ENCODE data around the gene BCKDK. TPM values are rescaled to one million over a fixed set of nuclear protein-coding genes. Genes with fewer than 3 reads are reported as not detected.
A peak's percentile ranks its signal among the peaks of the same experiment; 100 is the strongest.

Gene BCKDK
- total and polyA plus RNA-seq, 2 of the 13 experiments (the other 11 are each of a cell fraction or from before 2014, with no cell fraction given), result 24.9 to 42.6 TPM

GRCh38 chr16:31106509-31107464, 1.4 kb upstream of the BCKDK start (continued):
- TF ChIP-seq, protein P1, sequence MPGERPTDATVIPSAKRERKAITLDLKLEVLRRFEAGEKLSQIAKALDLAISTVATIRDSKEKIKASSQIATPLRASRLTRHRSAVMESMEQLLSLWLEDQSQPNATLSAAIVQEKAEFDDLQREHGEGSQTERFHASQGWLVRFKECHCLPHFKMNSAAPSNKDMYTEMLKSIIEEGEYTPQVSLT (CRISPR knock-in tag; IDR thresholded peaks at IDR 0.05; ENCODE audit: borderline replicate concordance, low read depth), result no peak
- no peak for TF ChIP-seq ZFP36 (IDR thresholded peaks at IDR 0.05; ENCODE audit: borderline replicate concordance, low read depth, low read length, partially characterized antibody)
- TF ChIP-seq TGIF2 (CRISPR knock-in tag; IDR thresholded peaks at IDR 0.05), result no peak
- no peak for TF ChIP-seq ZNF10 (CRISPR knock-in tag; IDR thresholded peaks at IDR 0.05; ENCODE audit: borderline replicate concordance, low read depth)
- TF ChIP-seq ZBTB33 (CRISPR knock-in tag; IDR thresholded peaks at IDR 0.05), result peak; percentile 62; the same call in 1 of the 2 replicates
- TF ChIP-seq DPF2 (CRISPR knock-in tag; IDR thresholded peaks at IDR 0.05; ENCODE audit: borderline replicate concordance, low read depth), result no peak
- 0 out of 2 replicates have a peak, but pooled peaks have one; percentile 45 for TF ChIP-seq HES4 (CRISPR knock-in tag; IDR thresholded peaks at IDR 0.05; ENCODE audit: borderline replicate concordance)
- TF ChIP-seq ZNF235 (CRISPR knock-in tag; IDR thresholded peaks at IDR 0.05; ENCODE audit: borderline replicate concordance), result no peak
- 0 out of 2 replicates have a peak, but pooled peaks have one; percentile 51 for TF ChIP-seq ZNF484 (CRISPR knock-in tag; IDR thresholded peaks at IDR 0.05; ENCODE audit: borderline replicate concordance, low read depth)
- no peak for TF ChIP-seq U2AF2 (IDR thresholded peaks at IDR 0.05; ENCODE audit: low read depth, low read length)
- TF ChIP-seq TP53 (CRISPR knock-in tag; conservative IDR thresholded peaks at IDR 0.05), result no peak
- TF ChIP-seq CSRNP2 (CRISPR knock-in tag; conservative IDR thresholded peaks at IDR 0.05; ENCODE audit: low read depth), result no peak
- 0 out of 2 replicates have a peak, but pooled peaks have one; percentile 32 for TF ChIP-seq ZNF430 (CRISPR knock-in tag; IDR thresholded peaks at IDR 0.05)
- TF ChIP-seq RFXANK (CRISPR knock-in tag; IDR thresholded peaks at IDR 0.05), result no peak
- no peak for TF ChIP-seq NR2F1 (CRISPR knock-in tag; IDR thresholded peaks at IDR 0.05)
- TF ChIP-seq ZNF232 (CRISPR knock-in tag; IDR thresholded peaks at IDR 0.05; ENCODE audit: borderline replicate concordance), result 0 out of 2 replicates have a peak, but pooled peaks have one; percentile 19
- TF ChIP-seq NFKBIZ (CRISPR knock-in tag; IDR thresholded peaks at IDR 0.05), result no peak
- no peak for TF ChIP-seq SIX4 (CRISPR knock-in tag; IDR thresholded peaks at IDR 0.05)
